ENCODE measurements around the gene ZNF24.

ZNF24 gene

GRCh38 chr18:35335866-35336265 is 8.4 kb downstream of the ZNF24 start:
- no peaks in the 10 kb centered on the region for H3K9me3 Mint-ChIP-seq
- peaks cover 46% of the 10 kb centered on the region for H3K4me1 Mint-ChIP-seq (ENCODE audit: low read depth)
- no peaks in the 10 kb centered on the region for H3K27me3 Mint-ChIP-seq
- H3K27ac Mint-ChIP-seq: no peak overlapping the region
- H3K36me3 Mint-ChIP-seq (ENCODE audit: low read depth): peaks cover 52% of the 10 kb centered on the region
- H3K4me3 Mint-ChIP-seq: no peak overlapping the region

- peaks cover 36% of the 10 kb centered on the region for H3K4me1 Mint-ChIP-seq (ENCODE audit: low read depth)
- H3K27me3 Mint-ChIP-seq: no peaks in the 10 kb centered on the region
- no peak overlapping the region for H3K27ac Mint-ChIP-seq
- no peaks in the 10 kb centered on the region for H3K9me3 Mint-ChIP-seq
- H3K36me3 Mint-ChIP-seq (ENCODE audit: low read depth): peaks cover 42% of the 10 kb centered on the region
- H3K4me3 Mint-ChIP-seq: no peak overlapping the region
Measured at GRCh38 chr18:35334821-35335220, 9.4 kb downstream of the ZNF24 start.

- peaks cover 29% of the 10 kb centered on the region for H3K4me1 Mint-ChIP-seq (ENCODE audit: low read depth)
- H3K4me3 Mint-ChIP-seq: no peak overlapping the region
- H3K27ac Mint-ChIP-seq: peak overlapping the region; percentile 6
- H3K9me3 Mint-ChIP-seq: no peaks in the 10 kb centered on the region
- H3K27me3 Mint-ChIP-seq: no peaks in the 10 kb centered on the region
- H3K36me3 Mint-ChIP-seq (ENCODE audit: low read depth): peaks cover 35% of the 10 kb centered on the region
Measured at GRCh38 chr18:35334212-35334611, 10.0 kb downstream of the ZNF24 start.

- Mint-ChIP-seq H3K36me3 (ENCODE audit: low read depth) (peaks cover 9% of the 10 kb centered on the region), H3K4me3 (no peak overlapping the region), H3K27ac (no peak overlapping the region), H3K4me1 (ENCODE audit: low read depth) (peaks cover 5% of the 10 kb centered on the region), H3K9me3 (peaks cover 3% of the 10 kb centered on the region), H3K27me3 (no peaks in the 10 kb centered on the region)
Measured at GRCh38 chr18:35331367-35332087, 12.7 kb downstream of the ZNF24 start.

GRCh38 chr18:35328868-35329267 is 15.4 kb downstream of the ZNF24 start:
- H3K4me3 Mint-ChIP-seq: no peak overlapping the region
- peaks cover 3% of the 10 kb centered on the region for H3K9me3 Mint-ChIP-seq

DNA sequence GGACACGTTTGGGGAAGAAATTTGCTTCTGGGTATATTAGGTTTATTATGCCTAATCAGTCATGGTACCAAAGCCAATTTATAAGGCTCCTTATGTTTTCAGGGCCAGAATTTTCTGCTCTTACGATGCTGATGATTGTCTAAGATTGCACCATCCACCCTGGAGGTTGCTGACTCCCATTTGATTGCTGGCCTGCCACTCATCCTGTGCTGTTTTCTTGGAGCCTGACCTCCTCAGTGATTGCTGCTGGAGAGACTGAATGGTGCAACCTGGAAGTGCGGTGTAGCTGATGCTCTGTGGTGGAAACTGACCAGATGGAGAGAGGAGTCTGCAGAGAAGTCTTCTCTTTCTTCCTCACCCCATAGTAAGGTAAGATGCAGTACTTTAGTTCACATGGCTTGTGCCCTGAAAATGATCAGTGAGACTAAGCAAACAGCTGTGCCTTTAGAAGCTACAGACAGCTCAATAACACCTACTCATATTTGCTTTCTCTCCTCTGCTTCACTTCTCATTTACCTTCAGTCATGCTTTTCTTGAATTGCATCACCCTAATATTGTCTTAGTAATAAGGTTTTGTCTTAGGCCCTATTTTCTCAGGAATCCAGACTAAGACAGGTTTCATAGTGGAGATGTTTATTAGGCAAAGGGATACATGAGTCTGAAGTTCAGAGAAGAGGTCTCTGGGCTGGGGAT is 17.4 kb downstream of the ZNF24 start:
- no peaks in the 10 kb centered on the region for H3K4me1 Mint-ChIP-seq (ENCODE audit: low read depth)
- H3K27ac Mint-ChIP-seq: no peak overlapping the region
- H3K4me3 Mint-ChIP-seq: no peak overlapping the region
- H3K27me3 Mint-ChIP-seq: no peaks in the 10 kb centered on the region
- no peaks in the 10 kb centered on the region for H3K36me3 Mint-ChIP-seq (ENCODE audit: low read depth)
- peaks cover 3% of the 10 kb centered on the region for H3K9me3 Mint-ChIP-seq

More at GRCh38 chr18:35328868-35329267, 15.4 kb downstream of the ZNF24 start:
- Mint-ChIP-seq H3K4me1 (ENCODE audit: low read depth) (no peaks in the 10 kb centered on the region), H3K27ac (no peak overlapping the region), H3K27me3 (no peaks in the 10 kb centered on the region), H3K36me3 (ENCODE audit: low read depth) (no peaks in the 10 kb centered on the region)

GRCh38 chr18:35324926-35325655 is 19.1 kb downstream of the ZNF24 start:
- H3K4me1 Mint-ChIP-seq (ENCODE audit: low read depth): no peaks in the 10 kb centered on the region
- H3K4me3 Mint-ChIP-seq: no peak overlapping the region
- peaks cover 3% of the 10 kb centered on the region for H3K9me3 Mint-ChIP-seq
- H3K27me3 Mint-ChIP-seq: no peaks in the 10 kb centered on the region
- H3K36me3 Mint-ChIP-seq (ENCODE audit: low read depth): no peaks in the 10 kb centered on the region
- H3K27ac Mint-ChIP-seq: no peak overlapping the region

- Mint-ChIP-seq H3K36me3 (ENCODE audit: low read depth) (no peaks in the 10 kb centered on the region), H3K27me3 (no peaks in the 10 kb centered on the region), H3K9me3 (no peaks in the 10 kb centered on the region), H3K27ac (no peak overlapping the region), H3K4me3 (no peak overlapping the region), H3K4me1 (ENCODE audit: low read depth) (no peaks in the 10 kb centered on the region)
Measured at GRCh38 chr18:35322486-35323458, 21.4 kb downstream of the ZNF24 start.

GRCh38 chr18:35311496-35311895 is 32.7 kb downstream of the ZNF24 start:
- H3K9me3 Mint-ChIP-seq: peaks cover 52% of the 10 kb centered on the region
- H3K4me1 Mint-ChIP-seq (ENCODE audit: low read depth): no peaks in the 10 kb centered on the region
- H3K36me3 Mint-ChIP-seq (ENCODE audit: low read depth): peaks cover 52% of the 10 kb centered on the region
- H3K27me3 Mint-ChIP-seq: no peaks in the 10 kb centered on the region
- H3K4me3 Mint-ChIP-seq: no peak overlapping the region
- H3K27ac Mint-ChIP-seq: no peak overlapping the region

- Mint-ChIP-seq H3K27me3 (no peaks in the 10 kb centered on the region), H3K4me1 (ENCODE audit: low read depth) (no peaks in the 10 kb centered on the region), H3K27ac (no peak overlapping the region), H3K9me3 (peaks cover 63% of the 10 kb centered on the region), H3K4me3 (no peak overlapping the region), H3K36me3 (ENCODE audit: low read depth) (peaks cover 83% of the 10 kb centered on the region)
Measured at GRCh38 chr18:35306588-35307250, 37.5 kb downstream of the ZNF24 start.

- peaks cover 97% of the 10 kb centered on the region for H3K36me3 Mint-ChIP-seq (ENCODE audit: low read depth)
- no peaks in the 10 kb centered on the region for H3K4me1 Mint-ChIP-seq (ENCODE audit: low read depth)
- no peak overlapping the region for H3K27ac Mint-ChIP-seq
- H3K9me3 Mint-ChIP-seq: peaks cover 71% of the 10 kb centered on the region
- H3K4me3 Mint-ChIP-seq: no peak overlapping the region
- H3K27me3 Mint-ChIP-seq: no peaks in the 10 kb centered on the region
Measured at GRCh38 chr18:35303610-35304009, 40.6 kb downstream of the ZNF24 start.

DNA sequence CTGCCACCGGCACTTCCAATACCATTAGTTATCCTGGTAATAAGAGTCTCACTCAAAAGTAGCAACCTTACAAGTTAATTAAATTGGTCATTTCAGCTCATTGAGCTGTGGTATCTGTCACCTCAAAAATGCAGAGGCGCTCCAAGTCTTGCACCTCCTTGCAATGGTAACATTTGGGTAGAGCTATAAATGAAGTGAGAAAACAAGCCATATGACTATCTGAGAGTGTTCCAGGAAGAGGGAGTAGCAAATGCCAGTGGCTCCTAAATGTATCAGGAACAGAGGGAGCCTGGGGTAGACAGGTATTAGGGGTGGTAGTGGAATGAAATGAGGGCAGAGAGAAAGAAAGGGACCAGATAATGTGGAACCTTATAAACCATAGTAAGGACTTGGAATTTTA is 48.2 kb downstream of the ZNF24 start:
- Mint-ChIP-seq H3K27ac (no peak overlapping the region), H3K9me3 (peaks cover 29% of the 10 kb centered on the region), H3K36me3 (ENCODE audit: low read depth) (peaks cover 97% of the 10 kb centered on the region), H3K4me3 (no peak overlapping the region), H3K4me1 (ENCODE audit: low read depth) (peaks cover 30% of the 10 kb centered on the region), H3K27me3 (no peaks in the 10 kb centered on the region)

GRCh38 chr18:35291166-35291565 is 53.1 kb downstream of the ZNF24 start:
- Mint-ChIP-seq H3K27ac (peak overlapping the region; percentile 91), H3K27me3 (no peaks in the 10 kb centered on the region), H3K4me3 (peak overlapping the region; percentile 97), H3K4me1 (ENCODE audit: low read depth) (peaks cover 60% of the 10 kb centered on the region), H3K9me3 (peaks cover 8% of the 10 kb centered on the region), H3K36me3 (ENCODE audit: low read depth) (peaks cover 55% of the 10 kb centered on the region)

Data from stimulated activated naive CD8-positive, alpha-beta T cell treated with anti-CD3 and anti-CD28 coated beads, Interleukin-15, Interleukin-2, amounts not matched to agents 100 ng/mL and 50 ng/mL, for 24 hours (primary cell).